Thyroid gland (tissue), 4 donors: ENCODE measurements around the gene ARHGEF3.

Experiments
- POLR2A ChIP-seq, 2 donors: fragments of 450-650 bp; IDR thresholded peaks; one replicate each; pipeline ENCODE4 v1.6.1; 2017; ENCODE audit warnings: antibody characterized with exemption in 2 of 2, mild to moderate bottlenecking in 2 of 2, moderate library complexity in 1 of 2
- TF ChIP-seq, protein P1 (sequence below), 6 experiments: fragments of 200-600 bp in 3 of 6; fragments of 450-650 bp in 3 of 6; sonication (generic) in 3 of 6; IDR thresholded peaks; one replicate each; pipeline ENCODE4 v1.5.1; 2016 to 2019; ENCODE audit warnings: antibody characterized with exemption in 6 of 6, mild to moderate bottlenecking in 2 of 6, inconsistent platforms in 1 of 6, moderate library complexity in 1 of 6

DNA sequence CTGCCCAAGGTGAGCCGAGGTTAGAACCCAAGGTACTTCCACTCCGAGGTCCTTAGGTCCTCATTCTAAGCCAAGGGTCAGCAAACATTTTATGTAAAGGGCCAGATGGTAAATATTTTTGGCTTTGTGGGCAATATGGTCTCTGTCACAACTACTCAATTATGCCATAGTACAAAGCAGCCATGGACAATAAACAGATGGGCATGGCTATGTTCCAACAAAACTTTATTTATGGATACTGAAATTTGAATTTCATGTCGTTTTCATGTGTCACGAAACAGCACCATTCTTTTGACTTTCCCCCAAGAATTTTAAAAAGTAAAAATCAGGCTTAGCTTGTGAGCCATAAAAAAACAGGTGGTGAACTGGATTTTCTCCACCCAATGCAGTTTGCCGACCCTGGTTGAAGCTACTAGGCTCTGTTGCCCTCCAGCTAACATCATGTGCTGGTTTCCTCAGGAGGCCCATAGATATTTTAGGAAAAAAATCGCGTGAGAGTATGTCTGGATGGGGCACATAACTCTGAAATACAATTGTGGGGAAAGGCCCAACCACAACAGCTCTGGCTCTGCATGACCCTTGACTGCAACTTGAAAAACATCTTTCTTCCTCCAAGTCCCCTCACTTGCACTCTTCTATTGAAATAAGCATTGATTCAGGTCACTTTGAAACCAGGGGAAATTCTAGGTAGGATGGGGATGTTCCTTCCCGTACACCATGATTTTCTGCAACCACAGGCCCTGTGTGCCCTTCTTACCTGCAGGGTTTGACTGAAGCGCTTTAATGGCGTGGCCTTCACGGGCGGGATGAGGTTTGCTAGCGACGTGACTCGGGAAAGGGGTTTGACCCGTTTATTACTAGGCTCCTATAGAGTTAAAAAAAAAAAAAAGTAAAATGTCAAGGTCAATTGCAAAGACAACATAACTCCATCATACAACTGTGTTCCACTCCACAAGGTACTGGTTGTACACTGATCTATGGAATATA is 28.5 kb downstream of the ARHGEF3 start:
- TF ChIP-seq, protein P1, sequence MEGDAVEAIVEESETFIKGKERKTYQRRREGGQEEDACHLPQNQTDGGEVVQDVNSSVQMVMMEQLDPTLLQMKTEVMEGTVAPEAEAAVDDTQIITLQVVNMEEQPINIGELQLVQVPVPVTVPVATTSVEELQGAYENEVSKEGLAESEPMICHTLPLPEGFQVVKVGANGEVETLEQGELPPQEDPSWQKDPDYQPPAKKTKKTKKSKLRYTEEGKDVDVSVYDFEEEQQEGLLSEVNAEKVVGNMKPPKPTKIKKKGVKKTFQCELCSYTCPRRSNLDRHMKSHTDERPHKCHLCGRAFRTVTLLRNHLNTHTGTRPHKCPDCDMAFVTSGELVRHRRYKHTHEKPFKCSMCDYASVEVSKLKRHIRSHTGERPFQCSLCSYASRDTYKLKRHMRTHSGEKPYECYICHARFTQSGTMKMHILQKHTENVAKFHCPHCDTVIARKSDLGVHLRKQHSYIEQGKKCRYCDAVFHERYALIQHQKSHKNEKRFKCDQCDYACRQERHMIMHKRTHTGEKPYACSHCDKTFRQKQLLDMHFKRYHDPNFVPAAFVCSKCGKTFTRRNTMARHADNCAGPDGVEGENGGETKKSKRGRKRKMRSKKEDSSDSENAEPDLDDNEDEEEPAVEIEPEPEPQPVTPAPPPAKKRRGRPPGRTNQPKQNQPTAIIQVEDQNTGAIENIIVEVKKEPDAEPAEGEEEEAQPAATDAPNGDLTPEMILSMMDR (IDR thresholded peaks at IDR 0.05): no peak
- TF ChIP-seq POLR2A (IDR thresholded peaks at IDR 0.05): no peak
